ENCODE measurements around the gene AADAC.
"Not testable (repeated sequence)": the region's sequence is repeated elsewhere in the genome, so short reads cannot be mapped to it uniquely, and the experiment has no call there.

Gene AADAC

DNA sequence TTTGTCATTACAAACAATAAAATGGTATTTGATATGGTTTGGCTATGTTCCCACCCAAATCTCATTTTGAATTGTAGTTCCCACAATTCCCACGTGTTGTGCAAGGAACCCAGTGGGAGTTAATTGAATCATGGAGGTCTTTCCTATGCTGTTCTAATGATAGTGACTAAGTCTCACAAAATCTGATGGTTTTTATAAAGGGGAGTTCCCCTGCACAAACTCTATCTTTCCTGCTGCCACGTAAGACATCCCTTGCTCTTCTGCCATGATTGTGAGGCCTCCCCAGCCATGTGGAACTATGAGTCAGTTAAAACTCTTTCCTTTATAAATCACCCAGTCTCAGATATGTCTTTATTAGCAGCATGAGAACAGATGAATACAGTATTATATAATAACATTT lies 15.4 kb upstream of the AADAC start:
- no peak overlapping the region for H3K4me3 ChIP-seq (IDR thresholded peaks at IDR 0.05; ENCODE audit: insufficient read depth, low read depth, low read length)
- H3K36me3 ChIP-seq (ENCODE audit: insufficient read depth), result no peaks in the 10 kb centered on the region
- no peaks in the 10 kb centered on the region for H3K4me1 ChIP-seq (ENCODE audit: low read depth, poor library complexity, severe bottlenecking)
- no peak overlapping the region for H2AFZ ChIP-seq (ENCODE audit: low read depth)
- H3K4me2 ChIP-seq, result no peak overlapping the region
- no peaks in the 10 kb centered on the region for H3K27me3 ChIP-seq (ENCODE audit: insufficient read depth, low read depth)
- TF ChIP-seq, protein P1, sequence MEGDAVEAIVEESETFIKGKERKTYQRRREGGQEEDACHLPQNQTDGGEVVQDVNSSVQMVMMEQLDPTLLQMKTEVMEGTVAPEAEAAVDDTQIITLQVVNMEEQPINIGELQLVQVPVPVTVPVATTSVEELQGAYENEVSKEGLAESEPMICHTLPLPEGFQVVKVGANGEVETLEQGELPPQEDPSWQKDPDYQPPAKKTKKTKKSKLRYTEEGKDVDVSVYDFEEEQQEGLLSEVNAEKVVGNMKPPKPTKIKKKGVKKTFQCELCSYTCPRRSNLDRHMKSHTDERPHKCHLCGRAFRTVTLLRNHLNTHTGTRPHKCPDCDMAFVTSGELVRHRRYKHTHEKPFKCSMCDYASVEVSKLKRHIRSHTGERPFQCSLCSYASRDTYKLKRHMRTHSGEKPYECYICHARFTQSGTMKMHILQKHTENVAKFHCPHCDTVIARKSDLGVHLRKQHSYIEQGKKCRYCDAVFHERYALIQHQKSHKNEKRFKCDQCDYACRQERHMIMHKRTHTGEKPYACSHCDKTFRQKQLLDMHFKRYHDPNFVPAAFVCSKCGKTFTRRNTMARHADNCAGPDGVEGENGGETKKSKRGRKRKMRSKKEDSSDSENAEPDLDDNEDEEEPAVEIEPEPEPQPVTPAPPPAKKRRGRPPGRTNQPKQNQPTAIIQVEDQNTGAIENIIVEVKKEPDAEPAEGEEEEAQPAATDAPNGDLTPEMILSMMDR (conservative IDR thresholded peaks at IDR 0.05; ENCODE audit: low read depth, low read length), result no peak
- H3K27ac ChIP-seq, result no peak overlapping the region
- H3K9ac ChIP-seq, result no peak overlapping the region
- H3K79me2 ChIP-seq (ENCODE audit: insufficient read depth, low read depth), result no peaks in the 10 kb centered on the region
- no peaks in the 10 kb centered on the region for H4K20me1 ChIP-seq (ENCODE audit: insufficient read depth)

DNA sequence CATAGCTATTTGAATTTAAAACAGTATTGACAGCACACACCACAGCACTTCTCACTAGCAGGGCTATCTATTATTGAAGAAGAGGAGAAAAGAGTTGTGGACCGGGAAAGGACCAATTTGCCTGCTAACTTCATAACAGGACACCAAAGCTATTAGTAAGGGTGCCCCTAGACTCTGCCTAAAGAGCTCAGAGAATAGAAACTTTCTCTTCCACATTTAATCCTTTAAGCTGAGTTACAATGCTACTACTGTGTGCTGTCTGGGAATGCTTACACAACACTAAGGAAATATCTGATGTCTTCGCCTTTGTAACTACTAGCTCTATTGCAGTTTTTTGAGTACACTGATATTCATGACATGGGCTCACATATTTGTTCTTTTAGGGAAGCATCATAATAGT lies 13.5 kb upstream of the AADAC start:
- H3K4me3 ChIP-seq (IDR thresholded peaks at IDR 0.05; ENCODE audit: insufficient read depth, low read depth, low read length), result no peak overlapping the region
- TF ChIP-seq, protein P1 (conservative IDR thresholded peaks at IDR 0.05; ENCODE audit: low read depth, low read length), result no peak
- H3K27ac ChIP-seq, result no peak overlapping the region
- H3K36me3 ChIP-seq (ENCODE audit: insufficient read depth), result no peaks in the 10 kb centered on the region
- no peaks in the 10 kb centered on the region for H3K79me2 ChIP-seq (ENCODE audit: insufficient read depth, low read depth)
- no peaks in the 10 kb centered on the region for H3K4me1 ChIP-seq (ENCODE audit: low read depth, poor library complexity, severe bottlenecking)
- H3K9ac ChIP-seq, result no peak overlapping the region
- H3K27me3 ChIP-seq (ENCODE audit: insufficient read depth, low read depth), result no peaks in the 10 kb centered on the region
- no peak overlapping the region for H3K4me2 ChIP-seq
- H2AFZ ChIP-seq (ENCODE audit: low read depth), result no peak overlapping the region
- H4K20me1 ChIP-seq (ENCODE audit: insufficient read depth), result no peaks in the 10 kb centered on the region

DNA sequence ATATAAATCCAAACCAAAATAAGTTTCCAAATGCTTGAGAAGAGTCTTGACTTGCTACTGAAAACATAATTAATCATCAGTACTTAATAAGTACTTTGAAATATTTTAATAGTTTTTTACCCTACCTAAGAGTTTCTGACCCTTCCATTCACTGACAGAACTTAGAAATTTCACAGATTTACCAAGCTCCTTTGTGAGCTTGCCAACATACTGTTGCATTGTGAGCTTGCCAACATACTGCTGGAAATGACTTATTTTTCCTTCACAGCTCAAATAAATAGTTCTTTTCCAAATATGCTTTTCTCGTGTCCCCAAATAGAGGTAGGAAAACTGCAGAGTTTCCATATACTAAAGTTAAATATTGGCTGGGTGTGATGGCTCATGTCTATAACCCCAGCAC lies 9.6 kb upstream of the AADAC start:
- Histone ChIP-seq H3K9ac (no peak overlapping the region), H3K36me3 (ENCODE audit: insufficient read depth) (no peaks in the 10 kb centered on the region), H2AFZ (ENCODE audit: low read depth) (no peak overlapping the region), H3K4me1 (ENCODE audit: low read depth, poor library complexity, severe bottlenecking) (no peaks in the 10 kb centered on the region), H3K27me3 (ENCODE audit: insufficient read depth, low read depth) (no peaks in the 10 kb centered on the region), H3K27ac (no peak overlapping the region), H3K4me3 (IDR thresholded peaks at IDR 0.05; ENCODE audit: insufficient read depth, low read depth, low read length) (no peak overlapping the region), H3K79me2 (ENCODE audit: insufficient read depth, low read depth) (no peaks in the 10 kb centered on the region), H4K20me1 (ENCODE audit: insufficient read depth) (no peaks in the 10 kb centered on the region), H3K4me2 (no peak overlapping the region)
- TF ChIP-seq, protein P1 (conservative IDR thresholded peaks at IDR 0.05; ENCODE audit: low read depth, low read length), result no peak

DNA sequence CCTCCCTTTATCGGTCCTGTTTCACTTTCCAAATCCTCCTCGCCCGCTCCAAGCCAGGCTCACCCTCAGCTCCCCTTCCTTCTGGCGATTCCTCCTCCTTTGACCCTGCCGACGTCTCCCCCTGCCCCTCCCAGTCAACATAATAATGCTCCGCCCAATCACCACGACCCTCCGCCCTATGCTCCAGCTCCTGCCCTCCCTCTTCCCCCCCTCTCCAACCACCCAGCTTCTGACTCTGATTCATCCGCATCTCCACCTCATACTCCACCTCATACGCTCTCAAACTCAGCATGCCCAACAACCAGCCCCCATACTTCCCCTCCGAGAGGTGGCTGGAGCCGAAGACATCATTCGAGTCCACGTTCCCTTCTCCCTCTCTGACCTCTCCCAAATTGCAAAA lies 7.1 kb upstream of the AADAC start:
- no peak overlapping the region for H3K9ac ChIP-seq
- no peaks in the 10 kb centered on the region for H4K20me1 ChIP-seq (ENCODE audit: insufficient read depth)
- H3K4me1 ChIP-seq (ENCODE audit: low read depth, poor library complexity, severe bottlenecking), result no peaks in the 10 kb centered on the region
- no peak overlapping the region for H2AFZ ChIP-seq (ENCODE audit: low read depth)
- no peaks in the 10 kb centered on the region for H3K27me3 ChIP-seq (ENCODE audit: insufficient read depth, low read depth)
- H3K79me2 ChIP-seq (ENCODE audit: insufficient read depth, low read depth), result no peaks in the 10 kb centered on the region
- H3K4me3 ChIP-seq (IDR thresholded peaks at IDR 0.05; ENCODE audit: insufficient read depth, low read depth, low read length), result no peak overlapping the region
- H3K4me2 ChIP-seq, result no peak overlapping the region
- TF ChIP-seq, protein P1 (conservative IDR thresholded peaks at IDR 0.05; ENCODE audit: low read depth, low read length), result no peak
- no peak overlapping the region for H3K27ac ChIP-seq
- no peaks in the 10 kb centered on the region for H3K36me3 ChIP-seq (ENCODE audit: insufficient read depth)

DNA sequence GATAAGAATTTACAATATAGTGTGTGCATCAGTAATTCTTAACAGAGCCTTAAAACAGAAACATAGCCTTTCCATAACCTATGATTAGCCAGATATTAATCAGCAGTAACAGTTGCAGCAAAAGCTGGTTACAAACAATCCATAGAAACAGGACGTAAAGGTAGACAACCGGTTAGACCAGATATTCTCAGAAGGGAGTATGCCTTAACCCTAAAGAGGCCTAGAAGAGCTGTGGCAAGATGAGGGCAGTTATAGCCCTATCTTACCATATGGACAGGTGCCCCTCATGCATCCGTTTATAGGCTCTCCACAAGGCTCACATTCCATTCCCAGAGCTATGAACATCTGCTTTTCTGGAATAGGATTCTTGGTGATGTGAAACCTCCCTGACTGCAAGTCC lies 5.0 kb upstream of the AADAC start:
- not testable (repeated sequence) for H3K36me3 ChIP-seq (ENCODE audit: insufficient read depth); H3K4me1 ChIP-seq (ENCODE audit: low read depth, poor library complexity, severe bottlenecking); H3K4me3 ChIP-seq (IDR thresholded peaks at IDR 0.05; ENCODE audit: insufficient read depth, low read depth, low read length); H3K27me3 ChIP-seq (ENCODE audit: insufficient read depth, low read depth); H4K20me1 ChIP-seq (ENCODE audit: insufficient read depth); H3K79me2 ChIP-seq (ENCODE audit: insufficient read depth, low read depth); H3K27ac ChIP-seq; H3K9ac ChIP-seq; H2AFZ ChIP-seq (ENCODE audit: low read depth); H3K4me2 ChIP-seq
